Neural progenitor cell (in vitro differentiated cells): Measurements from ENCODE around the gene AGBL4. TPM values are rescaled to one million over a fixed set of nuclear protein-coding genes. Genes with fewer than 3 reads are reported as not detected.

Experiments used
- DNase-seq: peaks from one replicate; pipeline ENCODE4 v3.0.0-alpha.2; 2016; ENCODE audit warnings: low spot score
- H2AFZ ChIP-seq: fragments of 200-600 bp; sonication (generic); replicated peaks from 2 replicates; pipeline ENCODE4 v1.6.1; 2016; ENCODE audit warnings: antibody characterized with exemption
- H3F3A ChIP-seq: fragments of 200-600 bp; sonication (generic); 2 replicates; pipeline ENCODE4 v1.6.1; 2016; ENCODE audit warnings: antibody characterized with exemption, low read depth
- H3K27ac ChIP-seq: fragments of 200-600 bp; sonication (generic); 2 replicates; pipeline ENCODE4 v1.5.1; 2016; ENCODE audit warnings: mild to moderate bottlenecking
- H3K27me3 ChIP-seq: fragments of 200-600 bp; sonication (generic); 2 replicates; pipeline ENCODE4 v1.6.1; 2016; ENCODE audit warnings: mild to moderate bottlenecking, moderate library complexity
- H3K36me3 ChIP-seq: fragments of 200-600 bp; sonication (generic); 2 replicates; pipeline ENCODE4 v1.5.1; 2016
- H3K4me1 ChIP-seq: fragments of 200-600 bp; sonication (generic); 2 replicates; pipeline ENCODE4 v1.6.1; 2016; ENCODE audit warnings: mixed run types
- H3K4me2 ChIP-seq: fragments of 200-600 bp; sonication (generic); 2 replicates; pipeline ENCODE4 v1.6.1; 2016
- H3K4me3 ChIP-seq: fragments of 200-600 bp; sonication (generic); 2 replicates; pipeline ENCODE4 v1.5.1; 2016
- H3K79me2 ChIP-seq: fragments of 200-600 bp; sonication (generic); 2 replicates; pipeline ENCODE4 v1.6.1; 2016; ENCODE audit warnings: low read depth
- H3K9ac ChIP-seq: fragments of 200-600 bp; sonication (generic); 2 replicates; pipeline ENCODE4 v1.6.1; 2016
- H3K9me3 ChIP-seq: fragments of 200-600 bp; sonication (generic); 2 replicates; pipeline ENCODE4 v1.5.1; 2016; ENCODE audit warnings: low read depth
- H4K20me1 ChIP-seq: fragments of 200-600 bp; sonication (generic); 2 replicates; pipeline ENCODE4 v1.6.1; 2016; ENCODE audit warnings: low read depth
- H3K27ac Mint-ChIP-seq: 3 replicates; pipeline ENCODE4 v1.8.0; 2021; ENCODE audit warnings: mixed read lengths
- H3K27me3 Mint-ChIP-seq: 2 replicates; pipeline ENCODE4 v1.8.0; 2022; ENCODE audit warnings: low read depth, mild to moderate bottlenecking, inconsistent platforms, moderate library complexity, mixed read lengths; ENCODE audit not compliant: insufficient read depth
- H3K36me3 Mint-ChIP-seq: 3 replicates; pipeline ENCODE4 v1.8.0; 2021; ENCODE audit warnings: mixed read lengths
- H3K4me1 Mint-ChIP-seq: 3 replicates; pipeline ENCODE4 v1.8.0; 2021; ENCODE audit warnings: mixed read lengths
- H3K4me3 Mint-ChIP-seq: 3 replicates; pipeline ENCODE4 v1.8.0; 2021; ENCODE audit warnings: mild to moderate bottlenecking, moderate library complexity, mixed read lengths
- H3K9me3 Mint-ChIP-seq: 3 replicates; pipeline ENCODE4 v1.8.0; 2020; ENCODE audit warnings: mixed read lengths
- EZH2 ChIP-seq: fragments of 200-600 bp; sonication (generic); IDR thresholded peaks from 2 replicates; pipeline ENCODE4 v1.6.1; 2017; ENCODE audit warnings: antibody characterized with exemption, mild to moderate bottlenecking, moderate library complexity
- EZH2phosphoT487 ChIP-seq: fragments of 200-600 bp; sonication (generic); IDR thresholded peaks from 2 replicates; pipeline ENCODE4 v1.6.1; 2017; ENCODE audit warnings: antibody characterized with exemption
- total RNA-seq: library from RNA; depleted of rRNA; stranded (reverse); fragments of >200 nt; gene quantifications from 2 replicates; pipeline ENCODE4 v1.2.3, GENCODE V29; 2015; ENCODE audit warnings: low replicate concordance
- TF ChIP-seq, protein P1 (sequence below): fragments of 200-600 bp; sonication (generic); IDR thresholded peaks from 2 replicates; pipeline ENCODE4 v1.5.1; 2017; ENCODE audit warnings: antibody characterized with exemption, mild to moderate bottlenecking

The AGBL4 gene
- total RNA-seq, 1 donor from 2014 or later, result 1.5 TPM

DNA sequence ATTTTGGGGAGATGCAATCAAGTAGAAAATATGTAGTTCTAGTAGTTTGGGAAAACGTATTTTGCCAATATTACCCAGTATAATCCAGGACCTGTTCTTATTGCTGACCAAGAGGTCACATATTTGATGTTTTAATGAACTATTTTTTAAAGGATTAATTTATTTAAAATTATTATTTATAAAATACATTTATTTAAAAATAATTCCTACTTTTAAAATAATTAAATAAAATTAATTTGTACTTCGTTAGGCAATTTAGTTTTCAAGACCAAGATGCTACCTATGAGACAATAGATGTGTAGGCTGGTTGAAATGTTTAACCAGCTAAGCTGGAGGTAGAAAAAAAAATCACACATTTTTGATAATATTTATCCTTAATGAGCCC lies 1106.7 kb downstream of the AGBL4 start:
- no peak overlapping the region for H2AFZ ChIP-seq

DNA sequence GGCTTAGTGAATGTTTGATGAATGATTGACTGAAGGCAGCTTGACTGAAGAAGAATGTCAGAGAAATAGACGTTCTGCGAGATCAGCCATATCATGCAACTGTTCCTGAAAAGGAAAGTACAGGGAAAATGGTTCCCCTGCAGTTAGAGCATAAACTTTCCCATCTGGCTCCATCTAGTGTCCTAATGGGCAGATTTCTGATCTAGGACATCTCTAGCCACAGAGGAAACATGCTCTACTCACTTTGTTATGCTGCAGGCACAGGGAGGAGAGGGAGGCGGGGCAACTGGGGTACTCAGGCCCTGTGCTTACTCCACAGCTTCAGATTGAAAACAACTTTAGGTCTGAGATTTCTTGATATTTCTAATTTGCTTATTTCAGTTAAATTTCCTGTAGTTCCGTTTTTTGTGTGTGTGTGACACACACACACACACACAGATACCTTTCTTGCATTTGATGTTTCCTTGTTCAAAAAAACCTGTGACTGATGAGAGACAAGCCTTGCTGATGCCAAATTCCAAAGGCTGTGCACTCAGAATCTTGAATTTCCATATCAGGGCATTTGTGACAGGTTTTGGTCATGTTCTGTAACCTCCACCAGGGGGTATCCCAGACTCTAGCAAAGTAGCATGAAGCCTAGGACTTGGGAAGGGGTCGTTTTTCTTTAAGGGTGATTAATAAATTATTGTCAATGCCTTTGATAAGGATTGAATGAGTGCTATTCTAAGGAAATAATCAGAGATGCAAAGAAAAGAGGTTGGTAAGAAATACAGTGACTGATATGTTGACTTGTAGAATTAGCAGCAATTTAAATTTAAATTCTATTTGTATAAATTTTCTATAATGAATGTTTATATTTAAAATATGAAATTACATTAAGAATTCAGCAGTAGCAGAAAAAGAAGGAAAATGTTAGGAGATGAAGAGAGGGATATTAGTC lies 1107.4 kb downstream of the AGBL4 start:
- no peaks in the 10 kb centered on the region for H3K36me3 Mint-ChIP-seq
- Histone ChIP-seq H3K9me3 (no peaks in the 10 kb centered on the region), H3K36me3 (no peaks in the 10 kb centered on the region), H3K4me2 (no peak overlapping the region), H3K4me3 (no peak overlapping the region), H3K4me1 (no peaks in the 10 kb centered on the region), H4K20me1 (no peaks in the 10 kb centered on the region), H3K27me3 (no peaks in the 10 kb centered on the region), H3K9ac (no peak overlapping the region), H3K79me2 (no peaks in the 10 kb centered on the region), H3K27ac (no peak overlapping the region), H2AFZ (peak overlapping the region; percentile 92), H3F3A (no peaks in the 10 kb centered on the region)
- no peak for TF ChIP-seq EZH2phosphoT487
- TF ChIP-seq, protein P1, sequence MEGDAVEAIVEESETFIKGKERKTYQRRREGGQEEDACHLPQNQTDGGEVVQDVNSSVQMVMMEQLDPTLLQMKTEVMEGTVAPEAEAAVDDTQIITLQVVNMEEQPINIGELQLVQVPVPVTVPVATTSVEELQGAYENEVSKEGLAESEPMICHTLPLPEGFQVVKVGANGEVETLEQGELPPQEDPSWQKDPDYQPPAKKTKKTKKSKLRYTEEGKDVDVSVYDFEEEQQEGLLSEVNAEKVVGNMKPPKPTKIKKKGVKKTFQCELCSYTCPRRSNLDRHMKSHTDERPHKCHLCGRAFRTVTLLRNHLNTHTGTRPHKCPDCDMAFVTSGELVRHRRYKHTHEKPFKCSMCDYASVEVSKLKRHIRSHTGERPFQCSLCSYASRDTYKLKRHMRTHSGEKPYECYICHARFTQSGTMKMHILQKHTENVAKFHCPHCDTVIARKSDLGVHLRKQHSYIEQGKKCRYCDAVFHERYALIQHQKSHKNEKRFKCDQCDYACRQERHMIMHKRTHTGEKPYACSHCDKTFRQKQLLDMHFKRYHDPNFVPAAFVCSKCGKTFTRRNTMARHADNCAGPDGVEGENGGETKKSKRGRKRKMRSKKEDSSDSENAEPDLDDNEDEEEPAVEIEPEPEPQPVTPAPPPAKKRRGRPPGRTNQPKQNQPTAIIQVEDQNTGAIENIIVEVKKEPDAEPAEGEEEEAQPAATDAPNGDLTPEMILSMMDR, result peak; percentile 55
- peak; percentile 69 for DNase-seq
- no peaks in the 10 kb centered on the region for H3K9me3 Mint-ChIP-seq
- no peaks in the 10 kb centered on the region for H3K27me3 Mint-ChIP-seq
- no peak overlapping the region for H3K4me3 Mint-ChIP-seq
- peak overlapping the region; percentile 40 for H3K27ac Mint-ChIP-seq
- peaks cover 11% of the 10 kb centered on the region for H3K4me1 Mint-ChIP-seq

More for the DNA sequence above, 1106.7 kb downstream of the AGBL4 start:
- no peaks in the 10 kb centered on the region for H3K79me2 ChIP-seq
- Mint-ChIP-seq H3K36me3 (no peaks in the 10 kb centered on the region), H3K4me3 (no peak overlapping the region), H3K4me1 (peaks cover 11% of the 10 kb centered on the region), H3K9me3 (no peaks in the 10 kb centered on the region), H3K27me3 (no peaks in the 10 kb centered on the region), H3K27ac (no peak overlapping the region)
- H3K27me3 ChIP-seq, result no peaks in the 10 kb centered on the region
- H3F3A ChIP-seq, result no peaks in the 10 kb centered on the region
- H4K20me1 ChIP-seq, result no peaks in the 10 kb centered on the region
- no peak for TF ChIP-seq EZH2phosphoT487
- TF ChIP-seq EZH2, result no peak
- TF ChIP-seq, protein P1, result no peak
- H3K9ac ChIP-seq, result no peak overlapping the region
- no peaks in the 10 kb centered on the region for H3K4me1 ChIP-seq
- no peaks in the 10 kb centered on the region for H3K9me3 ChIP-seq
- no peak overlapping the region for H3K4me2 ChIP-seq
- H3K36me3 ChIP-seq, result no peaks in the 10 kb centered on the region
- DNase-seq, result no peak
- H3K4me3 ChIP-seq, result no peak overlapping the region
- no peak overlapping the region for H3K27ac ChIP-seq

DNA sequence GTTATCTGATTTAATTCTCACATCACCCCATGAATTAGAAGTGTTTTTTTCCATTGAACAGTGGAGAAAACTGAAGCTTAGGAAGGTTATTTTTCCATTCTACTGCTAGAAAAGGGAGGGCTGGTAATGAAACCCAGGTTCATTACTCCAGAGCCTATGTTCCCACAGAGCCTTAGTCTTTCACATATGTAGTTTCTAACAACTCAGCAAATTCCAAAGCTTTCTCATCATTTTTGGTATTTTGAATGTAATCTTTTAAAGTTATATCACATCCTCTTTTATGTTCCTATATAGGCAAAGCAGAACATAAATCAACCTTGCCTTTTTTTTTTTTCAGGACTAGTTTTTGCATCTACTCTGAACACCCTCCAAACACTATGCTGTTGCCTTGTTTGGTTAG lies 1115.1 kb downstream of the AGBL4 start:
- TF ChIP-seq EZH2, result no peak
- TF ChIP-seq, protein P1, result no peak
- TF ChIP-seq EZH2phosphoT487, result no peak
- H3K27me3 ChIP-seq, result no peaks in the 10 kb centered on the region
- H3F3A ChIP-seq, result no peaks in the 10 kb centered on the region
- H3K36me3 ChIP-seq, result no peaks in the 10 kb centered on the region
- H4K20me1 ChIP-seq, result no peaks in the 10 kb centered on the region
- no peaks in the 10 kb centered on the region for H3K9me3 ChIP-seq
- no peaks in the 10 kb centered on the region for H3K79me2 ChIP-seq
- Mint-ChIP-seq H3K9me3 (no peaks in the 10 kb centered on the region), H3K27me3 (no peaks in the 10 kb centered on the region), H3K36me3 (no peaks in the 10 kb centered on the region), H3K4me3 (no peak overlapping the region), H3K27ac (no peak overlapping the region), H3K4me1 (no peaks in the 10 kb centered on the region)
- no peak for DNase-seq
- H3K4me2 ChIP-seq, result no peak overlapping the region
- H3K4me3 ChIP-seq, result no peak overlapping the region
- no peaks in the 10 kb centered on the region for H3K4me1 ChIP-seq
- no peak overlapping the region for H3K27ac ChIP-seq
- H3K9ac ChIP-seq, result no peak overlapping the region
- H2AFZ ChIP-seq, result no peak overlapping the region
